Ramos (cell line): ENCODE measurements around the gene PAPPA2.

Source experiments
- in situ Hi-C: fragments of 300-500 bp; cut with MboI; formaldehyde crosslinking; loops from one replicate; pipeline ENCODE4 v1.14.3; 2022; ENCODE audit warnings: low sequenced_read_pairs; ENCODE audit not compliant: unreplicated experiment

Gene PAPPA2

DNA sequence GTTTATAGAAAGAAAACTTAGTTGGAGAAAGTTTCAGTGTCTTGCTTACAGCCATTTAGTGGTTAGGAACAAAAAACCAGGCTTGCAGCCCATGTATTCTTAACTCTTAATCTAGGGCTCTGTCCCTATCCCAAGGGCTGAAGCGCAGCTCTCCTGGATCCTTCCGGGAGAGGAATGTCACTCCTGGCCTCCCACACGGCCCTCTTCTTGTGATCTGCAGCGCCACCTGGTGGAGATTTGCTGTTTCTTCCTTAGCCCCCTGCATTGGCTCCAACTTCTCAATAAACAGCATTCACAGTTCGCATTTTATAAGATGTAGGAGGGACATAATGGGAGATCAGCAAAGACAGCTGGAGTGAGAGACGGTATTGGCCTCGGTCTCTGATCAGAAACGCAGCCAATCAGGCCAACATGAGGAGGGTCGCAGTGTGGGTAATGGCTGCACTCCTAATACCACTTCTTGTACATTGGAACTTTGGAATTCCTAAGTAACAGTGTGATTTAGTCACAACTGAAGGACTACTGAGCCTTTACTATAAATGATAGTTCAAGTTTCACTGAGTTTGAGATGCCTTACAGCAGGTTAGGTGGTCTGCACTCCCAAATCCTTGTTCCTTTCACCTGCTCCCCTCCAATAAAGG is 418.1 kb downstream of the PAPPA2 start:
- in situ Hi-C loops: loop anchor here (5.0 kb wide), 1 partner anchor 324 kb away; no protein-coding TSS in a partner anchor

DNA sequence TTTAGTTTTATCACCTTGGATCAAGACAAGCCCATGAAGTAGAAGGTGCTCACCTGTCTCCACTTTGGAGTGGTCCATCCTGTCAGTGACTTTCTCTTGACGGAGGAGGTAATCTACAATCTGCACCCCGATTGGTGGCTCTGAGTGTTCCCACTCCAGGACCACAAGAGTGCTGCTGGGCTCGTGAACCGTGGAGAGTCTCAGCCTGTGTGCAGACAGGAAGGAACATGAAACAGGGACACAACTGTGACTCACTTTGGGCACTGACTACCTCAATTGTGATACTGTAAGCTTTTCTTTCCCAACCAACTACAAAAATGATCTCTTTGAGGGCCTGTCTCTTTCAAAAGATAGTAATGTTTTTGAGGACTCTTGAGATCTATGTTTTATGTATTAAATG is 421.3 kb downstream of the PAPPA2 start:
- in situ Hi-C loops: loop anchor here (5.0 kb wide), 1 partner anchor 327 kb away; no protein-coding TSS in a partner anchor

DNA sequence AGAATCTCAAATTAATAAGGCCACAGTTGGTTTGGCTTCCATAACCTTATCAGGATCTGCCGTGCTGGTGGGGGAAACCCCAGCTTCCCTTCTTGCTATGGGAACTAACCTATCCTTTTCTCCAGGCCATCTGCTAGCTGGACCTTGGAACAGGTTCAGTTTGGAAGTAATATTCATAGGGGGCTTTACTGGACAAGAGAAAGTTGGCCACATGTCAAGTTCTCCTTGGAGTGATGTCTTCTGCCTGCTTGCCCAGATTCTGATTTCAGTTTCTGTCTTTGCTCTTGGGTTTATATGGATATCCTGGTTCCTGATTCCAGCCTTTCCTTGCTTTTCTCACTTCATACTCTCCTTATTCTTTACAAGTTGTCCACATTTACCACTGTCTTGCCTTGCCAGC is 421.9 kb downstream of the PAPPA2 start:
- in situ Hi-C loops: loop anchor here (5.0 kb wide), 1 partner anchor 328 kb away; no protein-coding TSS in a partner anchor

DNA sequence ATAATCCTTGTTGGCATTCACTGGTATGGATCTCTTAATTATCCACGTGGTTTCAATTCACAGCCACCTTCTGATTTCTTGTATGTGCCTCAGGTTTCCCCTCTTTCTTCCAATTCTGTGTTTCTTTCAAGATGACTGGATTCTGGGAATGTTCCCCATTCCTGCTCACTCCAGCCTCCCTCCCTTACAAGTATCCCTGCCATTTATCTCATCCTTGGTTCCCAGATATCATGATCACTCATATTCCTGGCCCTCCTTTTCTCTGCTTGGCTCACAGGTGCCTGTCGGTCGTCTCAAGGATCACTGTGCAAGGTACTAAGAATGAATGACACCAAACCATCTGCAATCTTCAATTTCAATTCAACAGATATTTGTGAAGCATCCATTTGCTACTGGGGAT is 422.4 kb downstream of the PAPPA2 start:
- in situ Hi-C loops: no loop called here

DNA sequence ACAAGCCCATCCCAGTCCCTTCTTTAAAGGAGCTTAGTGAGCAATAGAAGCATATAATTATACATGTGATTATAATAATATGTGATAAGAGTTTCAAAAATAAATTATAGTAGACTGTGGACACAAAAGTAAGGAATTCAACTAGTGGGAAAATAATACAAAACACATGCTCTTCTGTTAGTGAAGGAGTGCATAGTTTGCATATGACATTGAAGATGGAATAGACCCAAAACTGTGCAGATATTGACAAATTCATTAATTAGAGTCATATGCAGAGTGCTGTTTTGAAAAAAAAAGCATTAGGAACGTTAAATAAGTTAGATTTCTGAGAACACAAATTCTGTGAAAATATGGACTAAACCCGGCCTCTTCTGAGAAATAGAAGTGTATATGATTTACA is 422.8 kb downstream of the PAPPA2 start:
- in situ Hi-C loops: no loop called here

DNA sequence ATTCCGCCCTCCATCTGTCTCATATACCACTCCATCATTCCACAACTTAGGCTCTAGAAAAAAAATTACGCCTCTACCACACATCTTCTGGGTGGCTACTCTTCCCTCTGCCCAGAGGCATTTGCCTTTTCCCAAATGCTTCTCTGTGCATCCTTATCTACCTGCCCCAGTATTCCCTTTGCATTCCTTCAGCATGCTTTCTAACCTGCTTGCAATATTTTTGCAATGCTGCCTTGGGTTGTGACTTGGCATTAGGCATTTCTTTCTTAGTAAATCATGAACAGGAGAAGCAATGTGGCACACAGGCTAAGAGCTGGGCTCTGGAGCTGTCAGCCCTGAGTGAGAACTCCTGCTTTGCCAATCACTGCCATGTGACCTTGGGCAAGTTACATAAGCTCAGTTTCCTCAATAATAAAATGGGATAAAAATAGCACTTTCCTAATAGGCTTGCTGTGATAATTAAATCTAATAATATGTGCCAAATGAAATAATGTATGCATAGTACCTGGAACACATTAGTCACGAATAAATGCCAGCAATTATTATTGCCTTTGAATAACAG is 425.6 kb downstream of the PAPPA2 start:
- in situ Hi-C loops: no loop called here

DNA sequence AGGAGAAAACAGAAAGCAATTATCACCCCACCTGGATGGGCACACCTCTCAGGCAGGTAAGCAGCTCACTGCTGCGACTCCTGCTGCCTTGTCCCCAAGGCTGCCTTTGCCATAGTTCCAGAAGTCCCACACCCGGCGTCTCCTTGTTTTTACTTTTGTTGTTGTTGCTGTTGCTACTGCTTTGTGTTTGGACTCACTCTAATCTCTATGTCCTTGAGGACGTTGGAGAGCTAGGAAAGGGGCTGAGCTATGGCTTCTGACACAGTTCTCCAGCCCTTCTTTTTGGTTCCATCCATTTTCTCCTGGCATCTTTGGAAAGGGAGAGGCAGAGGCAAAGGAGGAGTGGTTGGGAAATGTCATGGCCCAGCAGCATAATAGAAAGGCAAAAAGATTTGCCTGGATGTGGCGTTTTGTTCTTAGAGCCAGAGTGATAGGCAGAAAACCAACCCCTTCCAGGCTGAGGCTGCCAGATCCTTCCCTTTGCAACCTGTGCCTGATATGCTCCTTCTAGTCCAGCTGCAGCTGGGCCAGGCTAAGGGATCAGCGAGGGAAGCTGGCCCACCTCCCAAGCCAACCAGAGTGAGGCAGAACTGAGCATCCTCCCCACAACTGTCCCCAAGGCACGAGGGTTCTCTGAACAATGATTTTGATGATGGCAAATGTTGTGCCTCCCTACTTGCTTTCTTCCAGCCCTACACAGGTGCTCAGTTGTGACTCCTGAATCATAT is 430.8 kb downstream of the PAPPA2 start:
- in situ Hi-C loops: loop anchor here (10.0 kb wide), 1 partner anchor 1051 kb away; no protein-coding TSS in a partner anchor

DNA sequence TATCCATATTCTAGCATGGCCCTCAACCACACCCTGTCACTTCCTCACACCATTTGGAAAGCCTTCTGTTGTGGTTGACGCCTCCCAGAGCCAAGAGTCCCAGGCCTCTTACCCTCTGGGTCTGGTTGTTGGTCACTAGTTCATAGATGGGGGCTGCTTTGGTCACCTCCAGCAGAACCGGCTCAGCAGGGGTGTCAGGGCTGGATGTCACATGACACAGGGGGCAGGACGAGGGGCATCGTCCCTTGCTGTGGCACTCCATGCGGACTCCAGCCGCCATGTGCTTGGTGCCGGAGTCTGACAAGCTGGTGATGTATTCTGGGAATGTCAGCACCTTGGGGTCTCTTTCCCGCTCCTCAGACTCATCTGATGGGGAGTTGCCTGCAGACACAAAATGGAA is 431.5 kb downstream of the PAPPA2 start:
- in situ Hi-C loops: loop anchor here (10.0 kb wide), 1 partner anchor 1050 kb away; no protein-coding TSS in a partner anchor
